Lower leg skin (tissue), 3 donors: ENCODE measurements around the gene EGFL8.

Source experiments
- CTCF ChIP-seq, 3 donors: fragments of 450-650 bp; IDR thresholded peaks; one replicate each; pipeline ENCODE4 v1.5.1; 2016; ENCODE audit warnings: antibody characterized with exemption in 3 of 3, mild to moderate bottlenecking in 3 of 3, moderate library complexity in 2 of 3
- POLR2A ChIP-seq, 2 donors: fragments of 450-650 bp; IDR thresholded peaks; one replicate each; pipeline ENCODE4 v1.6.1; 2016 to 2017; ENCODE audit warnings: antibody characterized with exemption in 2 of 2, mild to moderate bottlenecking in 1 of 2, moderate library complexity in 1 of 2

GRCh38 chr6:32147401-32148132, 16.8 kb upstream of the EGFL8 start:
- TF ChIP-seq CTCF (IDR thresholded peaks at IDR 0.05) (no peak), POLR2A (IDR thresholded peaks at IDR 0.05) (no peak)
